GM12878 (cell line): Measurements from ENCODE around the gene IER5. TPM values are rescaled to one million over a fixed set of nuclear protein-coding genes. Genes with fewer than 3 reads are reported as not detected.

ENCODE experiments used
- ATAC-seq: fragments of 200-7000 bp; cut with Tn5 transposase; 3 replicates; pipeline ENCODE4 v1.9.1; 2020; ENCODE audit warnings: mild to moderate bottlenecking, moderate library complexity
- BruUV-seq: library from RNA; stranded (reverse); fragments of 400-500 nt; replicated peaks from 2 replicates; lab custom pipeline; 2021; lab: Mats Ljungman, UMichigan
- CTCF ChIA-PET: fragments of 300-600 bp; sonication (Branson Sonifier 250); formaldehyde crosslinking; extraction: SDS; loops from one replicate; lab custom pipeline; 2021; ENCODE audit warnings: inconsistent platforms; lab: Yijun Ruan, JAX
- POLR2A ChIA-PET: fragments of 350-600 bp; formaldehyde crosslinking; extraction: SDS; loops from one replicate; lab custom pipeline; 2021; ENCODE audit warnings: inconsistent platforms; lab: Charles Lee
- RAD21 ChIA-PET: fragments of 300-600 bp; sonication (Branson Sonifier 250); formaldehyde crosslinking; loops from one replicate; lab custom pipeline; 2023; ENCODE audit warnings: antibody characterized with exemption; ENCODE audit not compliant: unreplicated experiment; lab: Charles Lee
- SMC1A ChIA-PET: fragments of 300-600 bp; sonication (Branson Sonifier 250); formaldehyde crosslinking; loops from one replicate; lab custom pipeline; 2023; ENCODE audit not compliant: unreplicated experiment, uncharacterized antibody; lab: Charles Lee
- DNase-seq: peaks from one replicate; pipeline ENCODE4 v3.0.0-alpha.2; 2011; ENCODE audit warnings: low read depth, low spot score
- FAIRE-seq: peaks from 3 replicates; lab custom pipeline; 2011; peaks lifted over from hg19 to GRCh38; lab: Jason Lieb, UNC
- H2AFZ ChIP-seq: 2 replicates; pipeline ENCODE4 v1.6.0; 2011; ENCODE audit warnings: low read depth, low read length, control low read depth; ENCODE audit not compliant: control insufficient read depth
- H3K27ac ChIP-seq: 2 replicates; pipeline ENCODE4 v1.5.1; 2011; ENCODE audit warnings: control low read depth; ENCODE audit not compliant: control insufficient read depth, insufficient read depth
- H3K27me3 ChIP-seq, 2 experiments: replicated peaks in 1 of 2; 2 replicates each; pipeline versions ENCODE4 v1.6.0 to v1.6.1; 2011; ENCODE audit warnings: low read length in 1 of 2; ENCODE audit not compliant: control insufficient read depth in 2 of 2, insufficient read depth in 2 of 2
- H3K36me3 ChIP-seq, 2 experiments: 2 replicates each; pipeline ENCODE4 v1.5.1; 2011; ENCODE audit warnings: low read length in 1 of 2; ENCODE audit not compliant: control insufficient read depth in 2 of 2, insufficient read depth in 2 of 2
- H3K4me1 ChIP-seq: 2 replicates; pipeline ENCODE4 v1.6.1; 2011; ENCODE audit warnings: mild to moderate bottlenecking, low read length, moderate library complexity, mixed read lengths; ENCODE audit not compliant: control insufficient read depth, insufficient read depth
- H3K4me2 ChIP-seq: 2 replicates; pipeline ENCODE4 v1.6.0; 2011; ENCODE audit warnings: control low read depth; ENCODE audit not compliant: control insufficient read depth, insufficient read depth
- H3K4me3 ChIP-seq: fragments of 200-600 bp; sonication (generic); 2 replicates; pipeline ENCODE4 v1.5.1; 2016
- H3K79me2 ChIP-seq: 2 replicates; pipeline ENCODE4 v1.6.0; 2011; ENCODE audit warnings: low read length; ENCODE audit not compliant: control insufficient read depth, insufficient read depth
- H3K9ac ChIP-seq: 2 replicates; pipeline ENCODE4 v1.8.0; 2011; ENCODE audit warnings: low read length, control low read depth, mixed read lengths; ENCODE audit not compliant: control insufficient read depth, insufficient read depth
- H3K9me3 ChIP-seq: replicated peaks from 3 replicates; pipeline ENCODE4 v1.5.1; 2011; ENCODE audit warnings: mild to moderate bottlenecking, low read length; ENCODE audit not compliant: control insufficient read depth, insufficient read depth
- H4K20me1 ChIP-seq: 2 replicates; pipeline ENCODE4 v1.6.0; 2011; ENCODE audit not compliant: control insufficient read depth, insufficient read depth
- DPF2 ChIP-seq: fragments of 450-650 bp; IDR thresholded peaks from 2 replicates; pipeline ENCODE4 v1.6.1; 2017; ENCODE audit warnings: mild to moderate bottlenecking
- WGBS: methylation state at CpG from one replicate; pipeline ENCODE4 v1.1.6; 2016; ENCODE audit warnings: low lambda C conversion rate; ENCODE audit not compliant: insufficient replicate concordance, insufficient coverage; ENCODE audit errors: missing lambda C conversion rate; 5-methylcytosine and 5-hydroxymethylcytosine counted together
- in situ Hi-C: fragments of 300-500 bp; cut with MboI; formaldehyde crosslinking; loops from 9 replicates; pipeline ENCODE4 v1.14.3; 2018; ENCODE audit warnings: mixed read lengths
- intact Hi-C: fragments of 100-400 bp; cut with micrococcal nuclease; formaldehyde crosslinking; loops from one replicate; pipeline ENCODE4 v1.14.2; 2022; ENCODE audit not compliant: unreplicated experiment
- polyA plus RNA-seq, 11 experiments: library from polyadenylated mRNA; depleted of rRNA in 4 of 11; unstranded in 6 of 11; stranded (reverse) in 5 of 11; fragments of >200 nt; fragmentation: Nextera tagmentation in 4 of 11; fragmentation: Illumina TruSeq in 1 of 11; extraction: Ambion mirVana in 4 of 11; extraction: Trizol in 1 of 11; gene quantifications; 1 replicate in 1 of 11; 2 replicates in 10 of 11; pipeline versions ENCODE4 v1.2.1 to v1.2.3, GENCODE V29; 2011 to 2016; ENCODE audit warnings: inconsistent platforms in 2 of 11, missing spikeins in 2 of 11, low read depth in 1 of 11
- total RNA-seq, 4 experiments: library from RNA; depleted of rRNA in 3 of 4; stranded (reverse); fragments of >200 nt in 3 of 4; fragmentation: Illumina TruSeq in 1 of 4; extraction: Trizol in 1 of 4; gene quantifications; 2 replicates each; pipeline versions ENCODE4 v1.2.1 to v1.2.3, GENCODE V29; 2013 to 2021
- TF ChIP-seq, protein P1 (sequence below): fragments of 450-650 bp; IDR thresholded peaks from 2 replicates; pipeline ENCODE4 v1.6.1; 2016; ENCODE audit warnings: mild to moderate bottlenecking

IER5 gene
- total and polyA plus RNA-seq, 10 of the 15 experiments (the other 5 are each of a cell fraction or from before 2014, with no cell fraction given), result 4.3 to 75.2 (median 30.5) TPM

DNA sequence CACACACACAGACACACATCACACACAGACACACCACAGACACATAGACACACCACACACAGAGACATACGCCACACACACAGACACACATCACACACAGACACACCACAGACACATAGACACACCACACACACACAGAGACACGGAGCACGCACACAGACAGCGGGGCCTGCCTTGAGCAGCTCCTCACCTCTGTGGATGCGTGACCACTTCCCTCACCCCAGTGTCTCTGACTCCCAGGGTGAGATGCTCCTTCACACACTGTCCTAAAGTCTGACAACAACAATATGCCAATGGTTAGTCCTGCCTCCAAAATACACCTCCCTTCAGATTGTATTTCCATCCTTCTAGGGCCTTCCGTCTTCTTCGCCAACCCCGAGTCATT lies 48.2 kb downstream of the IER5 start:
- no peak for DNase-seq
- 86% methylated on average over 8 of the region's 8 CpGs for whole genome bisulfite sequencing
- BruUV-seq, result no TSS peak
- no peaks in the 10 kb centered on the region for H3K9me3 ChIP-seq
- intact Hi-C loops, result no loop called here
- no peaks in the 10 kb centered on the region for H4K20me1 ChIP-seq
- ChIA-PET SMC1A (interaction anchor here (1.5 to 36.3 kb wide), 8 partner anchors 9 to 255 kb away, joined by 5 to 1399 read pairs (median 8); partner anchors contain the start of genes IER5 and MR1), RAD21 (interaction anchor here (1.3 to 21.2 kb wide), 7 partner anchors 9 to 225 kb away, joined by 5 to 966 read pairs (median 6); partner anchors contain the start of gene IER5), CTCF (interaction anchor here (1.3 to 36.6 kb wide), 4 partner anchors 23 to 98 kb away, joined by 6 to 1067 read pairs (median 201); partner anchors contain the start of genes IER5 and MR1), POLR2A (interaction anchor here (0.6 to 3.3 kb wide), 7 partner anchors 10 to 255 kb away, joined by 4 to 28 read pairs (median 11); no protein-coding TSS in a partner anchor)
- no peaks in the 10 kb centered on the region for H3K36me3 ChIP-seq
- TF ChIP-seq DPF2, result no peak
- H3K79me2 ChIP-seq, result peaks cover 14% of the 10 kb centered on the region
- no peak overlapping the region for H3K4me3 ChIP-seq
- no peak overlapping the region for H2AFZ ChIP-seq
- H3K4me1 ChIP-seq, result peaks cover 74% of the 10 kb centered on the region
- in situ Hi-C loops, result no loop called here
- H3K9ac ChIP-seq, result no peak overlapping the region
- H3K4me2 ChIP-seq, result no peak overlapping the region; the same call in 1 of the 2 replicates
- peak overlapping the region; percentile 22; the same call in 1 of the 2 replicates for H3K27ac ChIP-seq
- peak; percentile 90 for FAIRE-seq
- no peaks in the 10 kb centered on the region for H3K27me3 ChIP-seq
- no peak for ATAC-seq

DNA sequence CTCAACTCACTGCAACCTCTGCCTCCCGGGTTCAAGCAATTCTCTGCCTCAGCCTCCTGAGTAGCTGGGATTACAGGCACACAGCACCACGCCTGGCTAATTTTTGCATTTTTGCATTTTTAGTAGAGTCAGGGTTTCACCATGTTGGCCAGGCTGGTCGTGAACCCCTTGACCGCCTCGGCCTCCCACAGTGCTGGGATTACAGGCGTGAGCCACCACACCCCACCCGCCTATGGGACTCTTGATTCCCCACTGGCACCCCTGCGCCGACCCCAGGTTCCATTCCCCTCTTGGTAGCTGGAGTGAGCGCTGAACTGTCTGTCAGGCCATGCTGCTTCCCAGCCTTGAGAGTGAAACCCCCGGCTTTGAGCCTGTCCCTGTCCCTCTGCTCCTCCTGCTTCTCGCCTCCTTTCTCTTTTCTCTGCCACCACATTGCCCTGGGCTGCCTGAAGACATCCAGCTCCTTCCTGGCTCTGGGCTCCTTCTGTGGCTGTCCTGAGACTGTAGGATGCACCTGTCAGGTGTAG lies 48.8 kb downstream of the IER5 start:
- no peak for FAIRE-seq
- intact Hi-C loops, result no loop called here
- no peak for DNase-seq

More for the DNA sequence above, 48.8 kb downstream of the IER5 start:
- POLR2A ChIA-PET, result interaction anchor here (0.6 to 3.3 kb wide), 3 partner anchors 10 to 45 kb away, joined by 4 to 15 read pairs (median 11); no protein-coding TSS in a partner anchor
- no peak for ATAC-seq
- 83% methylated on average over 11 of the region's 12 CpGs for WGBS
- TF ChIP-seq, protein P1, sequence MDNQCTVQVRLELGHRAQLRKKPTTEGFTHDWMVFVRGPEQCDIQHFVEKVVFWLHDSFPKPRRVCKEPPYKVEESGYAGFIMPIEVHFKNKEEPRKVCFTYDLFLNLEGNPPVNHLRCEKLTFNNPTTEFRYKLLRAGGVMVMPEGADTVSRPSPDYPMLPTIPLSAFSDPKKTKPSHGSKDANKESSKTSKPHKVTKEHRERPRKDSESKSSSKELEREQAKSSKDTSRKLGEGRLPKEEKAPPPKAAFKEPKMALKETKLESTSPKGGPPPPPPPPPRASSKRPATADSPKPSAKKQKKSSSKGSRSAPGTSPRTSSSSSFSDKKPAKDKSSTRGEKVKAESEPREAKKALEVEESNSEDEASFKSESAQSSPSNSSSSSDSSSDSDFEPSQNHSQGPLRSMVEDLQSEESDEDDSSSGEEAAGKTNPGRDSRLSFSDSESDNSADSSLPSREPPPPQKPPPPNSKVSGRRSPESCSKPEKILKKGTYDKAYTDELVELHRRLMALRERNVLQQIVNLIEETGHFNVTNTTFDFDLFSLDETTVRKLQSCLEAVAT, result no peak
- RAD21 ChIA-PET, result interaction anchor here (1.1 to 21.2 kb wide), 3 partner anchors 42 to 104 kb away, joined by 3 to 966 read pairs (median 23); partner anchors contain the start of gene IER5
- CTCF ChIA-PET, result interaction anchor here (1.0 to 36.6 kb wide), 5 partner anchors 22 to 98 kb away, joined by 3 to 1067 read pairs (median 81); partner anchors contain the start of genes IER5 and MR1
- no peaks in the 10 kb centered on the region for H3K9me3 ChIP-seq
- H3K9ac ChIP-seq, result no peak overlapping the region
- no peak overlapping the region for H3K4me3 ChIP-seq
- no peak overlapping the region for H2AFZ ChIP-seq
- H4K20me1 ChIP-seq, result no peaks in the 10 kb centered on the region
- BruUV-seq, result no TSS peak
- H3K36me3 ChIP-seq, result no peaks in the 10 kb centered on the region
- H3K27ac ChIP-seq, result no peak overlapping the region
- H3K4me1 ChIP-seq, result peaks cover 76% of the 10 kb centered on the region
- H3K4me2 ChIP-seq, result no peak overlapping the region
- SMC1A ChIA-PET, result interaction anchor here (6.8 to 36.3 kb wide), 5 partner anchors 9 to 99 kb away, joined by 52 to 1399 read pairs (median 114); partner anchors contain the start of genes IER5 and MR1
- H3K27me3 ChIP-seq, result no peaks in the 10 kb centered on the region
- H3K79me2 ChIP-seq, result peaks cover 14% of the 10 kb centered on the region
- in situ Hi-C loops, result no loop called here
